Measurements from ENCODE around the gene GNA14. TPM values are rescaled to one million over a fixed set of nuclear protein-coding genes. Genes with fewer than 3 reads are reported as not detected.
A peak's percentile ranks its signal among the peaks of the same experiment; 100 is the strongest.

GNA14 gene
- total RNA-seq, 1 donor from 2014 or later, result 15.6 TPM

DNA sequence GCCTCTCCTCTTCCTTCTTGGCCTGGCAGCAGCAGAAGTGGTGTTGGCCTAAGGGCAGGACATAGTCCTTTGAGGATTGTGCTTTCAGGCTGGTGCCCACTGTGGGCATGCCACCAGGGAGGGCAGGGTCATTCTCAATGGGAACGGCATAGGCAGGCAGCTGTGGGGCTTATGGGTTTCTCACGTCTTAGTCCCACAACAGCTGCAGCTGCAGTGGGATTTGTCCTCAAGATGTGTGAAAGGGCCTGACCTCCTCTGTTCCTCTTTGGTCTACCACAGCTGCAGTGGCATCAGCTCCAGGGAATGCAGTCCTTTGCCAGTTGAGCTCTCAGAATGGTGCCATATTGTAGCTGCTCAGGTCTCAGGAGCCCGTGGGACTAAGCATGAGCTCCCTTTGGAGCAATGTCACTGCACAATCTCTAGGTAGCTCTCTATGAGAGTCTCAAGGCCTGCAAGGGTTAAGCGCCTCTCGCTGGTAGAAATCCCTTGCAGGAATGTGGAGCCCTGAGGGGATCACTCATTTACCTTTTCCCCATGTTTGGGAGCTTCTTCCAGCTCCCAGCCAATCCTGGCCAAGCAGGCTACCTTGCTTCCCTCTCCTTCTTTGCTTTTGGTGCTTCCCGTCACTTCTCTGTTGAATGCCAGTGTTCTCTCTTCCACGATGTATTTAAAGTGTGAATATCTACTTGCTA lies 104.8 kb downstream of the GNA14 start:
- ATAC-seq, result no peak
- Histone ChIP-seq H3K27ac (no peak overlapping the region), H3K27me3 (ENCODE audit: low read depth) (no peaks in the 10 kb centered on the region), H3K36me3 (no peaks in the 10 kb centered on the region), H3K4me1 (no peaks in the 10 kb centered on the region), H3K9me3 (peaks cover 13% of the 10 kb centered on the region), H3K4me3 (no peak overlapping the region)
- TF ChIP-seq, protein P1, sequence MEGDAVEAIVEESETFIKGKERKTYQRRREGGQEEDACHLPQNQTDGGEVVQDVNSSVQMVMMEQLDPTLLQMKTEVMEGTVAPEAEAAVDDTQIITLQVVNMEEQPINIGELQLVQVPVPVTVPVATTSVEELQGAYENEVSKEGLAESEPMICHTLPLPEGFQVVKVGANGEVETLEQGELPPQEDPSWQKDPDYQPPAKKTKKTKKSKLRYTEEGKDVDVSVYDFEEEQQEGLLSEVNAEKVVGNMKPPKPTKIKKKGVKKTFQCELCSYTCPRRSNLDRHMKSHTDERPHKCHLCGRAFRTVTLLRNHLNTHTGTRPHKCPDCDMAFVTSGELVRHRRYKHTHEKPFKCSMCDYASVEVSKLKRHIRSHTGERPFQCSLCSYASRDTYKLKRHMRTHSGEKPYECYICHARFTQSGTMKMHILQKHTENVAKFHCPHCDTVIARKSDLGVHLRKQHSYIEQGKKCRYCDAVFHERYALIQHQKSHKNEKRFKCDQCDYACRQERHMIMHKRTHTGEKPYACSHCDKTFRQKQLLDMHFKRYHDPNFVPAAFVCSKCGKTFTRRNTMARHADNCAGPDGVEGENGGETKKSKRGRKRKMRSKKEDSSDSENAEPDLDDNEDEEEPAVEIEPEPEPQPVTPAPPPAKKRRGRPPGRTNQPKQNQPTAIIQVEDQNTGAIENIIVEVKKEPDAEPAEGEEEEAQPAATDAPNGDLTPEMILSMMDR (IDR thresholded peaks at IDR 0.05), result no peak
- DNase-seq, result no peak
- intact Hi-C loops (cut with DNase I), result no loop called here

DNA sequence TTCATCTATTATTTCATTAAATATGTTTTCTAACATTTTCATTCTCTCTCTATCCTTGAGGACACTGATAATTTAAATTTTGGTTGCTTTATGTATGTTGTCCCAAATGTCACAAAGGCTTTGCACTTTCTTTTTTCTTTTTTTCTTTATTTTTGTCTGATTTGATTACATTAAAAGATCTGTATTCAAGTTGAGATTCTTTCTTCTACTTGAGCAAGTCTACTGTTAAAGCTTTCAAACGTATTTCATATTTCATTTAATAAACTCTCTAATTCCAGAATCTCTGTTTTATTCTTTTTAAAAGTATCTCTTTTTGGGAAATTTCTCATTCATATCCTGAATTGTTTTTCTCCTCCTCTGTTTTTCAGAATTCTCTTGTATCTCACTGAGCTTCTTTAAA lies 106.5 kb downstream of the GNA14 start:
- TF ChIP-seq, protein P1 (IDR thresholded peaks at IDR 0.05), result no peak
- Histone ChIP-seq H3K4me1 (no peaks in the 10 kb centered on the region), H3K27me3 (ENCODE audit: low read depth) (no peaks in the 10 kb centered on the region), H3K27ac (no peak overlapping the region), H3K9me3 (peaks cover 13% of the 10 kb centered on the region), H3K4me3 (no peak overlapping the region), H3K36me3 (no peaks in the 10 kb centered on the region)
- ATAC-seq (no peak), DNase-seq (no peak)
- intact Hi-C loops (cut with DNase I), result no loop called here

DNA sequence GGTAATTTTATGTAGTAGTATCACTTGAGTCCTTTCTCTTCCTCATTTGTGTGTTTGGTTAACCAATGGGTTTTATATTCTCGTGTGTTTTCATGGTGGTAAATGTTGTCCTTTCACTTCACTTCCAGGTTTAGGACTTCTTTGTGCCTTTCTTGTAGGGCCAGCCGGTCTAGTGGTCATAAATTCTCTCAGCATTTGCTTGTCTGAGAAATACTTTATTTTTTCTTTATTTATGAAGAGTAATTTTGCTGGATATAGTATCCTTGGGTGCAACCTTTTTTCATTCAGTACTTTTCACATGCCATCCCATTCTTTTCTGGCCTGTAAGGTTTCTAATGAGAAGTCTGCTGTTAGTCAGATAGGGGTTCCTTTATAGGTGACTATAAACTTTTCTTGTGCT lies 107.1 kb downstream of the GNA14 start:
- no peaks in the 10 kb centered on the region for H3K27me3 ChIP-seq (ENCODE audit: low read depth)
- H3K4me1 ChIP-seq, result no peaks in the 10 kb centered on the region
- peaks cover 13% of the 10 kb centered on the region for H3K9me3 ChIP-seq
- intact Hi-C loops (cut with DNase I), result no loop called here
- TF ChIP-seq, protein P1 (IDR thresholded peaks at IDR 0.05), result no peak
- no peak overlapping the region for H3K27ac ChIP-seq
- no peak overlapping the region for H3K4me3 ChIP-seq
- no peaks in the 10 kb centered on the region for H3K36me3 ChIP-seq
- ATAC-seq, result no peak
- no peak for DNase-seq

DNA sequence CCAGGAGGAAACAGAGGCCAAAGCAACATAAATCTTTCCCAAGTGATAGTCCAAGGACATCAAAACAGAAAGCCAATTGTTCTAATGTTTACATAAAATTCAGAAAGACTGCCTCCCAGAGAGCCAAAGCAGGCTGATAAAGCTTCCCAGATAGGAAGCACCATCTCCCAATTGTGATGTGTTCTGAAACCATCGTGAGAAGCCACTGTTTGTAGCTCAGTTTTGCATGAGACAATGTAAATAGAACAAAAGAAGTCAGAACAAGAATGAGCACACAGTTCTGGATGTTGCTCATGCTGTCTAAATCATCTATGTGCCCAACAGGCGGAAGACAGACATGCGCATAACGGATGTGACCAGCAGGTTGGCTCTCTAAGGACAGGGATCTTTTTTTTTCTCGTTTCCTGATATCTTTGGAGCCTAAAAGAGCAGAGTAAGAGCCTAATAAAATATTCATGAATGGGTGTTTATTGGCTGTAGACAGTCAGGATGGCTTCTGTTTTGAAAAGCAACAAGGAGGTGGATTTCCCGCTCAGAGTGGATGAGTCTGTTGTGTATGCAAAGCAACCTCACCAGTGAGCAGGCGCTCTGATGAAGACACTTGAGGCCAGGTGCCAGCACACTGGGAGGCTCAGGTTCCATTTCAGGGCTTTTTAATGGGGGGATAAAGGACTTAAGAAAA lies 113.6 kb downstream of the GNA14 start:
- Histone ChIP-seq H3K9me3 (no peaks in the 10 kb centered on the region), H3K27me3 (ENCODE audit: low read depth) (no peaks in the 10 kb centered on the region), H3K4me3 (no peak overlapping the region), H3K36me3 (no peaks in the 10 kb centered on the region), H3K4me1 (peaks cover 3% of the 10 kb centered on the region), H3K27ac (peak overlapping the region; percentile 19)
- DNase-seq (no peak), ATAC-seq (peak; percentile 44 to 56)
- intact Hi-C loops (cut with DNase I), result no loop called here
- TF ChIP-seq, protein P1 (IDR thresholded peaks at IDR 0.05), result no peak

DNA sequence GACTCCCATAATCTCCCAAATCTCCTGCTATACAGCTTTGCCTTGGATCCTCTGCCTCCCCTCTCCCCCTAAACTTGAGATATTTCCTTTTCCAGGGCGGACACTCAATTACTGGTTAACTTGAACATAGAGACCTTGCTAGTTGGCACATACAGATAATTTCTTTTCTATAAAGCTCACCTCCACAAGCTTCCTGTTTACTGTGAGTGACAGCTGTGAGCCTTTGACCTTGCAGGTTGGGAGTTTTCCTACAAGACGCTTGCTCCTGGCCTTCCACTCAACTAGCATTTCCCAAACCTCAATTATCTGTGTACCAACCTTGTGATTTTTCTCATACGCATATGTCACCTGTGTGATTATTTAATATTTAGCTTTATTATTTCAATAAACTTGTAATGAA lies 114.5 kb downstream of the GNA14 start:
- DNase-seq, result no peak
- H3K4me3 ChIP-seq, result no peak overlapping the region
- intact Hi-C loops (cut with DNase I), result no loop called here

More for the DNA sequence above, 114.5 kb downstream of the GNA14 start:
- peaks cover 3% of the 10 kb centered on the region for H3K4me1 ChIP-seq
- H3K27ac ChIP-seq, result peak overlapping the region; percentile 19
- H3K36me3 ChIP-seq, result no peaks in the 10 kb centered on the region
- no peak for ATAC-seq
- no peaks in the 10 kb centered on the region for H3K9me3 ChIP-seq
- no peaks in the 10 kb centered on the region for H3K27me3 ChIP-seq (ENCODE audit: low read depth)
- TF ChIP-seq, protein P1 (IDR thresholded peaks at IDR 0.05), result no peak
